ENCODE results near the gene TMEM238. TPM values are rescaled to one million over a fixed set of nuclear protein-coding genes. Genes with fewer than 3 reads are reported as not detected.

The TMEM238 gene
- total RNA-seq, 2 experiments from 2014 or later, result 14.2 to 14.3 TPM

DNA sequence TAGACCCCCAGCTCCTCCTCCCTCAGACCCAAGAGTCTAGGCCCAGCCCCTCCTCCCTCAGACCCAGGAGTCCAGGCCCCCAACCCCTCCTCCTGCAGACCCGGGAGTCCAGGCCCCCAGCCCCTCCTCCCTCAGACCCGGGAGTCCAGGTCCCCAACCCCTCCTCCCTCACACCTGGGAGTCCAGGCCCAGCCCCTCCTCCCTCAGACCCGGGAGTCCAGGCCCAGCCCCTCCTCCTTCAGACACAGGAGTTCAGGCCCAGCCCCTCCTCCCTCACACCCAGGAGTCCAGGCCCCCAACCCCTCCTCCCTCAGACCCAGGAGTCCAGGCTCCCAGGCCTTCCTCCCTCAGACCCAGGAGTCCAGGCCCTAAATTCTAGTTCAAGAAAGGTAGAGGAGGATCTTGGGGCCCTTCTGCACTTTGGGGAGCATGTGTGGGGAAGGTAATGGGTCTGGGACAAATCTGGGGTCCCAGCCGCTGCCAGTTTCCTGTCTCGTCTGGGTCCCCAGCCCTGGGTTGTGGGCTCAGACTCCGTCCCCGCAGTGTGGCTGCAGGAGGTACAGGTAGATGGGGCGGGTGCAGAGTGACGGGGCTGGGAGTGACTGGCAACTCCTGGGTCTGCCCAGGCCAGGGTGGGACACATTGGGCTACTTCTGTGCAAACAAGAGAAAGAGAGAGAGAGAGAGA, 10.6 kb downstream of the TMEM238 start:
- no peak for ATAC-seq (ENCODE audit: poor library complexity)
- H3K9me3 ChIP-seq (ENCODE audit: control insufficient read depth in 1 of 2, insufficient read depth in 1 of 2, low read length in 2 of 2), result peaks cover 0 to 27% of the 10 kb centered on the region in 2 experiments
- peaks cover 18% of the 10 kb centered on the region for H3K4me1 ChIP-seq (ENCODE audit: insufficient read depth, low read length)
- TF ChIP-seq, protein P1, sequence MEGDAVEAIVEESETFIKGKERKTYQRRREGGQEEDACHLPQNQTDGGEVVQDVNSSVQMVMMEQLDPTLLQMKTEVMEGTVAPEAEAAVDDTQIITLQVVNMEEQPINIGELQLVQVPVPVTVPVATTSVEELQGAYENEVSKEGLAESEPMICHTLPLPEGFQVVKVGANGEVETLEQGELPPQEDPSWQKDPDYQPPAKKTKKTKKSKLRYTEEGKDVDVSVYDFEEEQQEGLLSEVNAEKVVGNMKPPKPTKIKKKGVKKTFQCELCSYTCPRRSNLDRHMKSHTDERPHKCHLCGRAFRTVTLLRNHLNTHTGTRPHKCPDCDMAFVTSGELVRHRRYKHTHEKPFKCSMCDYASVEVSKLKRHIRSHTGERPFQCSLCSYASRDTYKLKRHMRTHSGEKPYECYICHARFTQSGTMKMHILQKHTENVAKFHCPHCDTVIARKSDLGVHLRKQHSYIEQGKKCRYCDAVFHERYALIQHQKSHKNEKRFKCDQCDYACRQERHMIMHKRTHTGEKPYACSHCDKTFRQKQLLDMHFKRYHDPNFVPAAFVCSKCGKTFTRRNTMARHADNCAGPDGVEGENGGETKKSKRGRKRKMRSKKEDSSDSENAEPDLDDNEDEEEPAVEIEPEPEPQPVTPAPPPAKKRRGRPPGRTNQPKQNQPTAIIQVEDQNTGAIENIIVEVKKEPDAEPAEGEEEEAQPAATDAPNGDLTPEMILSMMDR (IDR thresholded peaks at IDR 0.05), result no peak
- H3K4me3 Mint-ChIP-seq, result no peak overlapping the region
- H3K27me3 Mint-ChIP-seq, result peaks cover 41% of the 10 kb centered on the region
- H3K36me3 ChIP-seq (ENCODE audit: insufficient read depth, low read length), result no peaks in the 10 kb centered on the region
- H3K27me3 ChIP-seq (ENCODE audit: control insufficient read depth in 1 of 2, insufficient read depth in 2 of 2, low read length in 2 of 2), result peaks cover 57 to 70% of the 10 kb centered on the region in 2 experiments
- H3K4me1 Mint-ChIP-seq (ENCODE audit: low read depth), result peaks cover 5% of the 10 kb centered on the region
- no peaks in the 10 kb centered on the region for H3K9me3 Mint-ChIP-seq
- intact Hi-C loops (cut with DNase I, micrococcal nuclease), result no loop called here
- CTCF ChIA-PET, result no interaction called here
- no peak for DNase-seq
- H3K4me3 ChIP-seq (ENCODE audit: low read length), result no peak overlapping the region
- POLR2A ChIA-PET, result no interaction called here
- no peak overlapping the region for H3K27ac Mint-ChIP-seq
- H3K36me3 Mint-ChIP-seq (ENCODE audit: low read depth), result no peaks in the 10 kb centered on the region
- H3K27ac ChIP-seq (ENCODE audit: low read depth in 1 of 2, low read length in 2 of 2), result no peak overlapping the region

DNA sequence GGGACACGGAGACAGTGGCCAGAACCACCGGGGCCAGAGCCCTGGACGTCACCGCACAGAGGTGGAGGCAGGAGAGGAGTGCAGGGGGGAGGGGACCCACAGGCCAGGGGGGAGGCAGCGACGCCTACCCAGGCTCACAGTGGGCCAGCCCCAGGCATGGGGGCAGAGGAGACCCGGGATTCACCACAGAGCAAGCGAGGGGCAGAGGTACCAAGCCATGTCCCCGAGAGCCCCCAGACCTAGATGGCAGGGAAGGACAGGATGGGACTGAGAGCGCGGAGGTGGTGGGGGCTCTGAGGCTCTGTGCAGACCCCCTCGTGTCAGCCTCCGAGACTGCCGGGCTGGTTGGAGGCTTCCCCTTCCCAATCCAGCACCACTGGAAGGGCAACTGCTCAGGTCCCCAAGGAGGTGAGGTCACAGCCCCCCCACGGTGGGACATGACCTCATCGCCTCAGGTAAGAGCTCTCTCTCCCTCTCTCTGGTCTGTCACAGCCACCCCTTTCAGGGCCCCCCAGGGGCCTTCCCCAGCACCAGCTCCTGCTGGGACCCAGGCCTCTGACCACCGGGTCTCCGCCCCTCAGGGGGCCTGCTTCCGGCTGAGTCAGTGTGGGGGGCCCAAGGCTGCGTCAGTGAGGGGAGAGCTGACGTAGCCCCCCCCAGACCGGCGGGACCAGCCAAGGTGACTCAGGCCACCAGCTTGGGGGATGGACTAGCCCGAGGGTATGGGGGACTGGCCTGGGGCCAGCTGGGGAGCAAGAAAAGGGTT, 11.6 kb downstream of the TMEM238 start:
- Histone ChIP-seq H3K4me1 (ENCODE audit: insufficient read depth, low read length) (peaks cover 18% of the 10 kb centered on the region), H3K4me3 (ENCODE audit: low read length) (no peak overlapping the region), H3K9me3 (ENCODE audit: control insufficient read depth in 1 of 2, insufficient read depth in 1 of 2, low read length in 2 of 2) (peaks cover 0 to 30% of the 10 kb centered on the region in 2 experiments), H3K27ac (ENCODE audit: low read depth in 1 of 2, low read length in 2 of 2) (no peak overlapping the region), H3K27me3 (ENCODE audit: control insufficient read depth in 1 of 2, insufficient read depth in 2 of 2, low read length in 2 of 2) (peaks cover 61 to 74% of the 10 kb centered on the region in 2 experiments), H3K36me3 (ENCODE audit: insufficient read depth, low read length) (no peaks in the 10 kb centered on the region)
- Mint-ChIP-seq H3K27ac (no peak overlapping the region), H3K27me3 (peaks cover 45% of the 10 kb centered on the region), H3K9me3 (no peaks in the 10 kb centered on the region), H3K4me3 (no peak overlapping the region), H3K4me1 (ENCODE audit: low read depth) (peaks cover 5% of the 10 kb centered on the region), H3K36me3 (ENCODE audit: low read depth) (no peaks in the 10 kb centered on the region)
- TF ChIP-seq, protein P1 (IDR thresholded peaks at IDR 0.05), result no peak
- no peak for ATAC-seq (ENCODE audit: poor library complexity)
- intact Hi-C loops (cut with DNase I, micrococcal nuclease), result no loop called here
- ChIA-PET POLR2A (no interaction called here), CTCF (no interaction called here)
- peak in 1 of 14 experiments; percentile 28 for DNase-seq

DNA sequence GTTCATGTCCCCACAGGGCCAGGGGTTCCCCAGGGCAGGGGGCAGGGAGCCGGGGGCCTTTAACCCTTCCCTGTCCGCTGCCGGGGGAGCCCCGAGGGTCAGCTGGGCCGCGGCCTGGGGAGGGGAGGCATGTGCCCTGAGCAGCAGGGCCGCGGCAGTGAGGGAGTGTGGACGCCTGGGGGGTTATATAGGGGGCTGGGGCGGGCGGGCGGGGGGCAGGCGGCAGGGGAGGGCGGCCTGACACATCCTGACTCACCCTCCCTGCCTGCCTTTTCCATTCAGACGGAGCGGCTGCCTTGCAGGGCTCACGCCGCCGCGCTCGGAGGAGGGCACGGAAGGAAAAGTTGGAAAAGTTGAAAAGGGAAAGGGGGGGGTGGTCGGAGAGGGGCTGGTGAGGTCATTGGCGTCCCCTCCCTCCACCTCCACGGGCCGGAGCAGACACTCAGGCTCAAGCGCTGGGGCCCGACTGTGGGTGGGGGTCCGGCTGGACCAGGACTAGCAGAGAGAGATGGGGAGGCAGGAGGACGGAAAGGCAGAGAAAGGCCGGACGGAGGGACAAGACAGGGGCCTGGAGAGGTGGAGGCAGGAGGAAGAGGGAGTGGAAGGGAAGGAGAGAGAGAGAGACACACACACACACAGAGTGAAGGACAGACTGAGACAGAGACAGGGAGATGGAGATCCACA, 13.6 kb downstream of the TMEM238 start, which contains the start of gene IL11:
IL11 (minus strand) TSS at position 159 of the 684 bp plus-strand sequence; CDS start at position 6, 153 bp downstream.
- H3K27ac Mint-ChIP-seq, result no peak within 1 kb of the TSS
- peaks cover 5% of the 10 kb centered on the region for H3K4me1 Mint-ChIP-seq (ENCODE audit: low read depth)
- CTCF ChIA-PET, result no interaction called here
- TF ChIP-seq, protein P1 (IDR thresholded peaks at IDR 0.05), result no peak
- no peaks in the 10 kb centered on the region for H3K36me3 Mint-ChIP-seq (ENCODE audit: low read depth)
- no peaks in the 10 kb centered on the region for H3K9me3 Mint-ChIP-seq
- ATAC-seq (ENCODE audit: poor library complexity) (no peak), DNase-seq (no peak)
- peaks cover 0 to 30% of the 10 kb centered on the region in 2 experiments for H3K9me3 ChIP-seq (ENCODE audit: control insufficient read depth in 1 of 2, insufficient read depth in 1 of 2, low read length in 2 of 2)
- H3K4me3 ChIP-seq (ENCODE audit: low read length), result peak within 1 kb of the TSS; percentile 29
- intact Hi-C loops (cut with DNase I, micrococcal nuclease), result no loop called here
- POLR2A ChIA-PET, result no interaction called here
- H3K27me3 Mint-ChIP-seq, result peaks cover 46% of the 10 kb centered on the region
- no peaks in the 10 kb centered on the region for H3K36me3 ChIP-seq (ENCODE audit: insufficient read depth, low read length)
- peaks cover 18% of the 10 kb centered on the region for H3K4me1 ChIP-seq (ENCODE audit: insufficient read depth, low read length)
- H3K4me3 Mint-ChIP-seq, result peak within 1 kb of the TSS; percentile 75
- no peak within 1 kb of the TSS for H3K27ac ChIP-seq (ENCODE audit: low read depth in 1 of 2, low read length in 2 of 2)
- H3K27me3 ChIP-seq (ENCODE audit: control insufficient read depth in 1 of 2, insufficient read depth in 2 of 2, low read length in 2 of 2), result peaks cover 57 to 66% of the 10 kb centered on the region in 2 experiments

Data from CD4-positive, alpha-beta T cell (primary cell).